GM21381 (cell line): ENCODE measurements around the gene WDFY2.

Experiments
- ATAC-seq: cut with Tn5 transposase; IDR thresholded peaks from one replicate; pipeline ENCODE4 v1.9.1; 2021; ENCODE audit warnings: mild to moderate bottlenecking, moderate library complexity; ENCODE audit not compliant: unreplicated experiment

WDFY2 gene

DNA sequence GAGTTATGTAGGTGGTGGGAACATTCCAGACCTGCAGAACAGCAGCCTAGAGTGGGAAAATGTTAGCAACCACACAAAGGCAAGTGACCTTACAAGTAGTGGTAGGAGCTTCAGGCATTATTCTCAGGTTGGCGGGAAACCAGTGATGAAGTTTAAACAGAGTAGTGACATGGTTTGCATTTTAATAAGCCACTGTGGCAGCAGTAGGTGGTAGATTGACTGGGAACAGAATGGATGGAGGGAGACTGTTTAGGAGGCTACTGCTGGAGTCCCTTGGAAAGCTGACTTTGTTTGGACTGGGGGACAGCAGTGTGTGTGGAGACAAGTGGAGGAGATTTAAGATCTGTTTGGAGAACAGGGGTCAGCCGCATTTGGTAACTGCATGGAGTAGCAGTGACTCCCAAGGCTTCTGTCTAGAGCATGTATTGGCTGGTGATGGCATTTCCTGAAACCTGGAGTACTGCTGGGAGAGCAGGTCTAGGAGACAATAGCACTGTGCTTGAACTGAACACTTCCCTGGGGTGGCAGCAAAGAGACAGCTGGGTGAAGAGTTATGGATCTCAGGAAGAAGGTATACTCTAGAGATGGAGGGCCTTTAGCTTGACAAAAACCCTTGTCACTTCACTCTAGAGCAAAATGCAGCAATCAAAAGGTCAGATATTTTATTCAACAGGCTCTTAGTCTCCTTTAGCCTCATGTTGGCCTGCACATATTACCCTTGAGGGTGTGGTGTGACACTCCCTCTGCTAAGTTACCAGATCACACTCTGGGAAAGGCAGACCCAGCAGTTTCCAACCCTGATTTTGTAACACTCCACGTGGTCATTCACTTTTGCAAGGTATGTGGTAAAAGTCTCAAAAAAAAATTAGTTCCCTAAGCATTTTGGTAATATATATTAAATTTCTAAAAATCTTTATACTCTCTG is 149.4 kb downstream of the WDFY2 start:
- ATAC-seq, result no peak

DNA sequence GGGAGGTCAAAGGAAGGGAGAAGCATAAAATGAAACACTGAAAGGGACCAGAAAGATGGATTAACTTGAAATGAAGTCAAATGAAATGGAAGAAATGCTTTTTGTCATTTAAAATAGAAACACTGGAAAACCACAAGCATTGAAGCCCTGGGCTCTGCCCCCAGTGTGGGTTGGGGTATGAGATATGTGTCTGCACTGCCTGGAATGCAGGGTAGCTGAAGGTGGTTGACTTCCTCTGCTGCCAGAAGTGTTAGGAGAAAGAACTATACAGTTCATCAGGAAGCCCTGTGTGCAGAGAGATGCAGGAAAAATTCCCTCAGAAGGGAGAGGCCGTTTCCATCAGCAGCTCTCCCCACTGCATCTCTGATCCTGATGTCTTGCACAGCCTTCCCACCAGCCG is 150.5 kb downstream of the WDFY2 start:
- ATAC-seq, result no peak

DNA sequence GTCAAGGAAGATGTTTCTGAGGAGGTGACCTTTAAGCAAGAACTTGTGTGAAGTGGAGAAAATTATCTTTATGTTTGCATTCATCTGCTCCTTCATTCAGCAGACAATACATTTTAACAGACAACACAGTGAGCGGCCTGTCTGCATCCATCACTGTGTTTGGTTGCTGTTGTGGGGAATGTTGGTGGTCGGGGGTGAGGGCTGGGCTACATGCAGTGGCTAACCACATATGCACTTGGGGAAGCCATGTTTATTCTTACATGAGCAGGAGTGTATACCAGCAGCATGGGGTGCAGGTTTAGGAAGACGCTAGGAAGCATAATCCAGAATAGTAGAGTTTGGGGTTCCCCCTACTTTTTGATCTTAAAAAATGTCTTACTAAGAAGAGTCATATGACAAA is 153.3 kb downstream of the WDFY2 start:
- no peak for ATAC-seq

DNA sequence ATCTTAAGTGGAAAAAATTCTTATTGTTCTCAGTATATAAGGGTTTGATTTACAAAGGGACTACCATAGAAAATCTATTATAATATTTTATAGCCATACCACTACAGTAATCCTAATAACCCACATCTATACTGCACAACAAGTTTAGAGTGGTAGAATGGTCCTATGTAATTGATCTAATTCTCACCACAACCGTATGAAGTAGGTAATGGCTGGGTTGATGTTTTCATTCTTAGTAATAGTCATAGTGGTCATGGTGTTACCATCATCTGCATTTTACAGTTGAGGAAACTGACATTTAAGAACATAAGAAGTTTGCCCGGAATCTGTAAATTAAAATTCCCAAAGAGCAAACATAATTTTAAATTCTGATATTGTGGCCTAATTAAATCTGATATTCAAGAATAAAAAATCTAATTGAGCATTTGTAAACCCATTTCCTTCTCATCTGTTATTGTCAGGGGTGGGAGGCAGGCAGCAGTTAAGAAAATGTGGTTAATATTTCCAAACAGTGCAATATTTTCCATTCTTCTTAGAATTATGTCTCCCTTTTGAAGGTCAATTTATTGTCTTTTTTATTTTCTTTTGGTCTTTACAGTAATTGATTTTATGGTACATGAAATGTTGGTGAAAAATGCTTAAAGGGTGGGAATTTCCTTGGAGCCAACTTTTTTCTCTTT is 154.1 kb downstream of the WDFY2 start:
- ATAC-seq, result no peak

DNA sequence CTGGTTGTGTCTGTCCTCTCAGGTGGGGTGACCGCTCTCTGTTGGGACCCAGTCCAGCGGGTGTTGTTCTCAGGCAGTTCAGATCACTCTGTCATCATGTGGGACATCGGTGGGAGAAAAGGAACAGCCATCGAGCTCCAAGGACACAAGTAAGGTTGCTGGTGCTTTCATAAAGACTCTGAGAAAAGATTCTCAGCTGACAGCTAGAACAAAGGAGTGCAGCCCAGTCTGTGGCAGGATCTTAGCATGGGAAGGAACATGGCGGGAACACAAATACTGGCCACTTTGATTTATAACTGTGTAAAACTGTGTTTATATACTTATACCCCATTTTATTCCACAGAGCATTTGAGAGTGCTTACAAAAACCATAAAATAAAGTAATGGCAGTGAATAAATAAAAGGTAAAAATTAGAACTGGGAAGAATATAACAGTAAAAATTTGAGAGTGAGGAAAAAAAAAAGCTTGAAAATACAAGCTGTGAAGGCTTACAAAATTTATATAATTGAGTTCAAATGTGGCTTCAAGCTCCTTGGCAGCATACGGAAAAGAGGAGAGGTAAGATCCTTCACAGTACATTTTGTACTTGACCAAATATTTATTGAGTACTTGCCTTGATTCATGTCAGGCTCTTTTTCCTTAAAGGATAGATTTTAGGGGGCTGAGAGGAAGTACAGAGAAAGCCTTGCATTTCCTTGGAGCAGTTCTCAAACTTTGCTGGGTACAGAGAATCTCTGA is 154.9 kb downstream of the WDFY2 start:
- ATAC-seq, result no peak

GRCh38 chr13:51740698-51741097 is 156.4 kb downstream of the WDFY2 start:
- ATAC-seq, result no peak

DNA sequence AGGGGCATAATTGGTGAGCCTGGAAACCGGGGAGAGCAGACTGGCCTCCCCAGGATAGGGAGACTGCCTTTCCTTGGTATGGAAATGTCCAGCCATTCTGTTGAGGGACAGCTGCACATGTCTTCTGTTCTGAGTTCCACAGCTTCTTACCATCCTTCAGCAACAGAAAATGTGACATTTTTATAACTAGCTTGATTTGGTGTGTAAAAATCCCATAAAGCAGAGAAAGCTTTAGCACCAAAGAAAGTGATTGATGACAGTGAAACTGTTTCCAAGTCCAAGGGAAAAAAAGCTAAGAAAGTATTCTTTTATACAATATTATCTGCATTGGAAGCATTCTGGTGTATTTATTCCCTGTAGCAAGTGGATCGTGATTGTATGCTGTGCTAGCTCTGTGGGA is 157.8 kb downstream of the WDFY2 start:
- ATAC-seq, result no peak

GRCh38 chr13:51742611-51743010 is 158.3 kb downstream of the WDFY2 start:
- ATAC-seq, result no peak

GRCh38 chr13:51745243-51745642 is 161.0 kb downstream of the WDFY2 start:
- ATAC-seq, result no peak

GRCh38 chr13:51746802-51747201 is 162.5 kb downstream of the WDFY2 start:
- no peak for ATAC-seq

GRCh38 chr13:51747438-51748434 is 163.5 kb downstream of the WDFY2 start:
- ATAC-seq, result no peak

DNA sequence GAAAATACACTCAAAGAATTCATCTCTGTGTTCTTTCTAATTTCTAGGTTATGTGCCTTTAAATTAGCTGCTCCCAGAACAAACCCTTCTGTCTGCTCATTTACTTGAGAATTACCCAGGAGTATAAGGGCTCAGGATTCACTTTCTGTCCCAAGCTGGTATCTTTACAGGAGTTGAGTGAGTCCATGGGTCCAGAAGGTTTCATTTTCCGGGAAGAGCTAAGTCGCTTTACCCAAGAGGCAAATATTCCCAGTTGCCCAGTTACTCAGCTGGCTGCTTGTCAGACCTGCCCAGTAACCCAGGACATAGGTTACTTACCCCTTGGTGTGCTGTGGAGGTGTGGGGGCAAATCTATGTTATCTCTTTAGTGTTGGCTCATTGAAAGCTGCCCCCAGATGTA is 172.4 kb downstream of the WDFY2 start:
- no peak for ATAC-seq

- no peak for ATAC-seq
Measured at GRCh38 chr13:51758691-51759090, 174.4 kb downstream of the WDFY2 start.

- no peak for ATAC-seq
Measured at GRCh38 chr13:51759240-51759639, 175.0 kb downstream of the WDFY2 start.

GRCh38 chr13:51760592-51760991 is 176.3 kb downstream of the WDFY2 start:
- no peak for ATAC-seq

- no peak for ATAC-seq
Measured at GRCh38 chr13:51761643-51762350, 177.5 kb downstream of the WDFY2 start.

DNA sequence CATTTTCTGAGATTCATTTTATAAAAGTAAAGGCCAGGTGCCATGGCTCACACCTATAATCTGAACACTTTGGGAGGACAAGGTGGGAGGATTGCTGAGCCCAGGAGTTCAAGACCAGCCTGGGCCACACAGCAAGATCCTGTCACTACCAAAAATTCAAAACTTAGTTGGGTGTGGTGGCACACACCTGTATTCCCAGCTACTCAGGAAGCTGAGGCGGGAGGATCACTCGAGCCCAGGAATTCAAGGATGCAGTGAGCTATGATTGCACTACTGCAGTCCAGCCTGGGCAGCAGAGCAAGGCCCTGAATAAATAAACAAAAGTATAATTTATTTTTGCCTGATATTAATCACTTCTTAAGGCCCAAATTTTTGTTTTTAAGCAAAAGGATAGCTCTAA is 179.2 kb downstream of the WDFY2 start:
- no peak for ATAC-seq

DNA sequence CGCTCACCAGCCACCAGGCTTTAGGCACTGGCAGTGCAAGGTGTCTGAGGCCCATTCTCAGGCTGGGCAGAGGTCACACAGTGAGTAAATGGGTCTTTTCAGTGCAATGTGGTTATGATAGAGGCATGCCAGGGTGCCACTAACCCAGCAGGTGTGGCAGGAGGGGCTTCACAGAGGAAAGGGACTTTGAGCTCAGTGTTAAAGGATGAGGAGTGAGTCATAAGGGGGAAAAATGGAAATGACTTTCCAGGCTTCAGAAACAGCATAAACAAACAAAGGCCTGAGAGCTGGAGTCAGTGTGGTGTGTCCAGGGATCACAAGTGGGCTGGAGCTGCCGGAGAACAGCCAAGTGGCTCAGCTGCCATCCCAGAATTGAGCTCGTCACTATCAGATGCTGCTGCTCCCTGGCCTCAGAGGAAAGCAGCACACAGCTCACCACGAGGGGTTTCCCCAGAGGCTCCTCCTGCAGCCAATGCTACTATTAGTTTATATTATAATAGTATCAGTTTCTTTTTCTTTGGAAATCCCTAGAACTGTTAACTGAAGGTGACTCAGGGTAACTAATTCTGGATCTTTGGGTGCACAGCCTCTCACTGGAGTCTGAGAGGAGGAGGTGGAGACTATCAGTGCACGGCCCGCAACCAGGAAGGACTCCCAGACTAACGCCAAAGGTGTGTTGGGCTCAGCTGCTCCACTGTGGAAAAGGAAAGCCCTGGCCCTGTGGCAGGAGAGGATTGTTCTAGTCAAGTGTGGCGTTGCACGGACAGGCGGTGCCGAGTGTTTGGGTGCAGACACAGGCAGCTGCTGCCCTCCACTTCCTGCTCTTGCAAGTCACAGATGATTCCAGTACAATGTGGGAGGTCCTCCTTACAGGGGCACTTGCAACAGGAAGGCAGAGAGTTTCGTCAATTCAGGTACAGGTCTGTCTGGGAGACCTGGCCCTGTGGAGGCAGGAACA is 180.2 kb downstream of the WDFY2 start:
- ATAC-seq, result peak; percentile 73

DNA sequence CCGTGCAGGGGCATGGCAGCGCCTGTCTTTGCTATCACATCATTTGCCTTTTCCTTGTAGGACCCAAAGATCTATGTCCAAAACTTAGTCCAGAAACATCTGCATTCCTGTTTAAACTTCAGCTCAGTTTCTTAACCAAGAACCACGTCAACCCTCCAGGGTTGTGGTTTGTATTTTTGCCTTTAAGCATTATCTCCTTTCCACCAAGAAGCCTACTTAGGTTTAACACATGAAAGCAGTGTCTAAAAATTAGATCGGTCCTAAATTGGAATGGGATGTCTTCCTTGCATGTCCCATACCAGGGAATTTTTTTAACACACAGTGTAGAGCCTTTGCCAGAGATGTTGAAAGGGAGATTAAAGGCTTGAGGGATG is 180.9 kb downstream of the WDFY2 start:
- no peak for ATAC-seq
